Putamen (tissue), 1 donor: ENCODE results near the gene HOXC5.

ENCODE experiments used
- DNase-seq: peaks from one replicate; pipeline ENCODE4 v3.0.0-alpha.2; 2016; ENCODE audit warnings: low spot score

HOXC5 gene

GRCh38 chr12:54032627-54033100 is at the start of gene HOXC5:
Gene HOXC5, plus strand, starts transcription at chr12:54033050. Its CDS starts 73 bp downstream, at chr12:54033123.
- no peak for DNase-seq

DNA sequence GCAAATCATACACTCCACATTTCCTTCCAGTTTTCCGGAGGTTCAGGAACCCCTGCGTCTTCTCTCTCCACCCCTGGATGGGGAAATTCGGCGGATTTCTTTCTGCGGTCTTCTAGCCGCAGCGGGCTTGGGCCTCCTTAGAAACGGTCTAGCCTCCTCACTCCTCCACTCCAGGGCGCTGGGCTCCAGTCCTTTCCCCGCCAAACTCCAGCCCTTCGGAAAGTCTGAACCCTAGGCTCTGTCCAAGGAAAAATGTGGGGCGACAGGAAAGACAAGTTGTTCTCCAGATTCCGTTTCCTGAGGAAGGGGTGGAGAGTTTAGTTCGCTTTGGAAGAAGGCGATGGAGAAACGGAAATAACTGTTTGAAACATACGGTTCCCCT is 49.3 kb upstream of the HOXC5 start:
- no peak for DNase-seq

DNA sequence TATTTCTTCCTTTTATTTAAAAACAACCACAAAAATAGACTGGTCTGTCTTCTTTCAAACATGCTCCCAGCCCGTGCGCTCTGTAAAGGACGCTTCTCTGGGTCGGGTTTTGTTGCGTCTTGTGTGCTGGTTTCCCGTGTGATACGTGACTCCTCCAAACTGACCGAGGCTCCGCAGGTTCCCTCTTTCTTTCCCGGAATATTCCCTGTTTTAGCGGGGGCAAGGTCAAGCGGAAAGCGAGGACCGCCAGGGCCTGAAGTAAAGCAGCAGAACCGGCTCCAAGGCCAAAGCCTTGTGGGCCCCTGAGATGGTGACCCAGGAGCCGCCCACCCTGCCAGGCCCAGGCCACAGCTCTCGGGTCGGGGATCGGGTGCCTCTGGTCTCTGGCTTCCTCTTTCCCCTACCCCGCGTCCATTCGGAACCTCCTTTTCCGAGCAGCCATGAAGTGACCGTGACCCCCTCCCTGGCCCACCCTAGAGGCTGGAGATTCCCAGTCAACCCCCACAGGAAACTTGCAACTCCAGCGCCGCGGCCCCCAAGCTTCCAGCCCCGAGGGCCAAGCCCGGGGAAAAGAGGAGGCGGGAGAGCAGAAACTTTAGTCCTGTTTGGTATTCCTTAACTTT is 48.8 kb upstream of the HOXC5 start:
- DNase-seq: no peak

- peak; percentile 11 for DNase-seq
Observed at GRCh38 chr12:53984901-53985691, 47.8 kb upstream of the HOXC5 start, which contains the start of gene HOXC10. Gene HOXC10, plus strand, starts transcription at chr12:53985146. Its CDS starts 114 bp downstream, at chr12:53985260.

- DNase-seq: no peak
Observed at GRCh38 chr12:53985692-53985993, 47.2 kb upstream of the HOXC5 start.

DNA sequence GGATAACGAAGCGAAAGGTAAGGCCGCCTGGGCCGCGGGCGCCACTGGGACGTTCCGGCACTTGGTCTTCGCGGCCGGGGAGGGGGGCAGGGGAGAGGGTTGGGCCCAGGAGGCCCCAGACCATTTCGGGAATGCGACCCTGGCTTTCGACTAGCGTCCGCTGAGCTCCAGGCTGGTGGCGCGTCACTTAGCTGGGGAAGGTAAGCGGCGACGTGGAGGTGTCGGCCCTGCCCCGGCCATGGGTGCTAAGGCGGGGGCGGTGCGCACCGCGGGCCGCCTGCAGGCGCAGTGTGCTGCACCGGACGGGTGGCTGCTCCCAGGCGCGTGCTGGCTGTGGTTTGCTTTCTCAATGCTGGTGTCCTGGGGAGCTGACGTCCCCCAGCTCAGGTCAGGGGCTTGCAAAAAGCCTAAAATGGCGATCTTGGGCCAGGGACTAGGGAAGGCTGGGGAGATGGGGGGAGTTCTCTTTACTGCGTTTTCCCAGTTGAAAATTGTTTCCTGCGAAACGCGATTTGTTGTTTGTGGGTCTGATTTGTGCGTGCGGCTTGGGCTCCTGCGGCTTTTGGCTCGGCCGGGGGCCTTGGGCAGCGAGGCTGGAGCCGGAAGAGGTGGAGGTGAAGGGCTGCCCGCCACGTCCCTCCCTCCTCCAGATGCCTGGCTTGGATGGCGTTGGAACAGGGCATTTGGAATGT is 46.7 kb upstream of the HOXC5 start:
- no peak for DNase-seq

- no peak for DNase-seq
Observed at GRCh38 chr12:53986686-53987483, 46.0 kb upstream of the HOXC5 start.

- no peak for DNase-seq
Observed at GRCh38 chr12:53987787-53988230, 45.0 kb upstream of the HOXC5 start.

- no peak for DNase-seq
Observed at GRCh38 chr12:53988541-53989226, 44.2 kb upstream of the HOXC5 start.

GRCh38 chr12:53989227-53990113 is 43.4 kb upstream of the HOXC5 start:
- DNase-seq: peak; percentile 15

GRCh38 chr12:53990311-53991076 is 42.4 kb upstream of the HOXC5 start:
- DNase-seq: no peak

DNA sequence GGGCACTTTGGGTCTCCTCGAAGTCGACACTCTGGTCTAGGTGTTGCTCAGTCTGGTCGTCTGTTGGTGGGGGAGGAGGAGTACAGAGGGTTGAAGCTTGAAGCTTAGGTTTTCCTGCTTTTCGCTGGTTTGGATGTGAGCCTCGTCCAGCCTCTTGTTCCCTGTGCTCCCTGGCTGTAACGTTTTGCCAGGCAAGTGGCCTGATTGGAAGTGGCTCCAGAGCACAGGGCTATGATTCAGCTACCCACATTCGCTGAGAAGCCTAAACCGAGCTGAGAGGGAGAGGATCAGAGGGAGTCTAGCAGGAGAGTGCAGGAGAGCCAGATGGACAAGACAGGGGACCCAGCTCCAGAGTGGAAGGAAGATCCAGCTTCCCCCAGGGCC is 41.8 kb upstream of the HOXC5 start:
- no peak for DNase-seq

DNA sequence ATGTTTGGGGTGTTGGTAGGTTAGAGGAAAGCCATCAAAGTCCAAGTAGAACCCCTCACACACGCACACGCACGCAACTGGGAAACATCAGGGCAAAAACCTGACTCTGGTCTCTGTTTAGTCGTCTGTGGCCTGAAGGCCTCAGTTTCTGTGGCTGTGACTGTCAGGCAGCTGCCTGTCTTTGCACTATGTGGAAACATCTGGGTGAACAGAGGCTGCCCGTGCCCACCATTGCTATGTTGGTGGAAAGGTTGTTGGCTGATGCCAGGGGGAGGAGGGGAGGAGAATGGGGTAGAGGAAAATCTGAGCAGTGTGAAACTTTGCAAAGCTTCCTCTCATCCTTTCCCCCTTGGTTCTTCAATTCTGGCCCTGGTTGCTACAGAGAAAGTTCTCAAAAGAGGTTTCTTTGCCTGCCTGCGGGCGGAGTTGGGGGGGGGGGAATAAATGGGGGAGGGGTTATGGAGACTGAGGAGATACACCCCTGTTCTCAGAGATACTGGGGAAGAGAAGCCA is 40.4 kb upstream of the HOXC5 start:
- no peak for DNase-seq

GRCh38 chr12:53993162-53994008 is 39.5 kb upstream of the HOXC5 start:
- no peak for DNase-seq

GRCh38 chr12:53994009-53994263 is 38.9 kb upstream of the HOXC5 start:
- no peak for DNase-seq

DNA sequence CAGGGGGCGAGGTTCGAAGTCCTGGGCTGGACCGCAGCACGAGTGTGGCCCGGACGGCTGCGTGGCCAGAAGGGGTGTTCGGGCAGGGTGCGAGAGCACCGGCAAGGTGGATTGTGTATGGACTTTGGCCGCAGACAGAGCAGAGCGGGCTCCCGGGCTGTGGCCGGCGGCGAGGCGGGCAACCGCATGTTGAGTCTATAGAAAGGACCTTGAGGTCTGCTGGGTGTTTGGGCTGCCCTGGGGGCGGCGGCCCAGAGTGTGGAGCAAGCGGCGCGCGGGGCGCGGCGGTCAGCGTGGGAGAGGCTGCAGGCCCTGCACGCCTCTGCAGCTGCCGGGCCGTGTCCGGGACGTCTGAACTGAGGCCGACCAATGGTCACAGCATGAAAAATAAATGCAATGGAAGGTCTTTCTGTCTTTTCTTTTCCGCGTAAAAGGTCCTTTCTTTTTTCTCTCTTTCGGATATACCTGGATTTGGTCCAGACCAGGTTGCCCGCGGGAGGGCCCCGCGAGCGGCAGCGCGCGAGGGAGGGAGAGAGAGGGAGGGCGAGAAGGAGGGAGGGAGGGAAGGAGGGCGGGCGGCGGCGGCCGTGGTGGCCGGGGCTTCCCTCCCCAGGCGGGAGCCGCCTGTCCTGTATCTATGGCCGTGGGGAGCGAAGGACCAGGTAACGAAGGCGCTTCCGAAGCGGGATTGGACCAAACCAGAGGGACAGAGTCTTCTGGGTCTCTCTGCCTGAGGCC is 38.4 kb upstream of the HOXC5 start:
- no peak for DNase-seq

DNA sequence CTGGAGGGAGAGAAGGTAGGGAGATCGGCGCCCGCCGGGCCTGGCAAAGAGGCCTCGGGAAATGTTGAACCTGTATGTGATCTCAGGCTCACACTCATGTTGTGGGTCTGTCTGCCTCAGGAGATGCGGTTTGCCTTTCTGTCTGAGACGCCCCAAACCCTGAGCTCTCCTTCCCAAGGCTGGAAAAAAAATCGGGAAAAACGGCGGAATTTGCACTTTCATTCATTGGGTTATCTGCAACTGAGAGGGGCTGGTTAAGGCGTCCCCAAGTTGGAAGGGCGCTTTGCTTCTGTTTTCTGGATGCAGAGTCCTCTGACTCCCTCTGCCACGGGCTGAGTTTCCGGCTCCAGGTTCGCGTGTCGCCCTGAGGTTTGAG is 37.9 kb upstream of the HOXC5 start:
- DNase-seq: no peak
